ENCODE measurements around the gene SLC4A3.

DNA sequence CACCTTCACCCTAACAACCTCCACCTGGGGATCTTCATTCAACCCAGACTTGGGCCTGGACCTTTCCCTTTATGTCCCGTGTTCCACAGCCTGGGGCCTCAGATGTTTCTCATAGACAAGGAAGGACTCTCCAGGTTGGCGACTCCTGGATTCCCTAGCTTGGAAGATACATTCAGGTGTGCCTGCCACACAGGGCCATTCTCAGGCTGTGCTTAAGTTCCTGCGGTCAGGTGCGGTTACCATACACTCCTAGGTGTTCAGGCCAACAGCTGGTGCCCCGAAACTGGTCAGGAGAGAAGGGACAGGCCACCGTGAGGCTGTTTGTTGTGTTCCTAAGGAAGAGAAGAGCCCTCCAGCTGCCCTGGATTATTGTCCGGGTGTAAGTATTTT, 15.6 kb downstream of the SLC4A3 start:
- TF ChIP-seq POLR2A (IDR thresholded peaks at IDR 0.05) = no peak
- TF ChIP-seq, protein P1, sequence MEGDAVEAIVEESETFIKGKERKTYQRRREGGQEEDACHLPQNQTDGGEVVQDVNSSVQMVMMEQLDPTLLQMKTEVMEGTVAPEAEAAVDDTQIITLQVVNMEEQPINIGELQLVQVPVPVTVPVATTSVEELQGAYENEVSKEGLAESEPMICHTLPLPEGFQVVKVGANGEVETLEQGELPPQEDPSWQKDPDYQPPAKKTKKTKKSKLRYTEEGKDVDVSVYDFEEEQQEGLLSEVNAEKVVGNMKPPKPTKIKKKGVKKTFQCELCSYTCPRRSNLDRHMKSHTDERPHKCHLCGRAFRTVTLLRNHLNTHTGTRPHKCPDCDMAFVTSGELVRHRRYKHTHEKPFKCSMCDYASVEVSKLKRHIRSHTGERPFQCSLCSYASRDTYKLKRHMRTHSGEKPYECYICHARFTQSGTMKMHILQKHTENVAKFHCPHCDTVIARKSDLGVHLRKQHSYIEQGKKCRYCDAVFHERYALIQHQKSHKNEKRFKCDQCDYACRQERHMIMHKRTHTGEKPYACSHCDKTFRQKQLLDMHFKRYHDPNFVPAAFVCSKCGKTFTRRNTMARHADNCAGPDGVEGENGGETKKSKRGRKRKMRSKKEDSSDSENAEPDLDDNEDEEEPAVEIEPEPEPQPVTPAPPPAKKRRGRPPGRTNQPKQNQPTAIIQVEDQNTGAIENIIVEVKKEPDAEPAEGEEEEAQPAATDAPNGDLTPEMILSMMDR (IDR thresholded peaks at IDR 0.05) = no peak

All from uterus (tissue), 2 donors.